GM15510 (cell line): Measurements from ENCODE around the gene TMF1.
A peak's percentile ranks its signal among the peaks of the same experiment; 100 is the strongest.

Source experiments
- POLR2A ChIP-seq: IDR thresholded peaks from 3 replicates; pipeline ENCODE4 v1.6.1; 2011; ENCODE audit warnings: borderline replicate concordance; ENCODE audit not compliant: insufficient read length; ENCODE audit errors: extremely low read depth

The TMF1 gene

GRCh38 chr3:69084326-69085167 is 32.4 kb upstream of the TMF1 start, which contains the start of gene ARL6IP5:
TSS of gene ARL6IP5 (plus strand) at chr3:69084937. CDS start at chr3:69085048, 111 bp downstream.
- peak; percentile 52 for TF ChIP-seq POLR2A

DNA sequence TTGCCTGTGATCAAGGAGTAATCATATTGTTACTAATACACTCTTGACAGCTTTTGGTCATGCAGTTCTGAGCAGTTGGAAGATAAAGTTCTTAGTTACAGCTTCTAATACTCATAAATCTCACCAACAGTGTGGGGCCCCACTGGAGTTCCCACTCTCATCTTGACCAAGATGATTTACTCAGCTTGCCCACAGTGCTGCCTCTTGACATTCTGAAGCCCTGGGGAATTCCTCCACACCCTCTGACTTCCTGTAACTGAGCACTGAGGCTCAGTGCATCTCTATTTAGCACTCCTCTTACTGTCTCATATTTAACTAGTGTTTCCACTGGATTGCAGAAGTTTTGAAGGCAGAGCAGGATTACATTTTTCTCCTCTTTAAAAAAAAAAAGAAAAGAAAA is 30.7 kb upstream of the TMF1 start:
- peak; percentile 28 for TF ChIP-seq POLR2A

DNA sequence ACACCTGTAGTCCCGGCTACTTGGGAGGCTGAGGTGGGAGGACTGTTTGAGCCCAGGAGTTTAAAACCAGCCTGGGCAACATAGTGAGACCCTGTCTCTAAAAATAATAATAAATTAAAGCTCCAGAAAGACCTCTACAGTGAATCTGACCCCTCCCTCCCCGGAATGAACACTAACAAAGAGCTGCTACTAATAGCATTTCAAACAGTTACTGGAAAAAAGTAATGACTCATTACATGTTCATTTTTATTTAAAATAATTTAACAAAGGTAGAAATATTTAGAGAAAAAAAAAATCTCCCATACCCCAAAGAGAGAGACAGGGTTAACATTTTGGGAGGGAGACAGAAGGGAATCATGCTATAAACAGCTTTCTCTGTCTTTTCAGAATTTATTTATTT is 30.2 kb upstream of the TMF1 start:
- TF ChIP-seq POLR2A = no peak

GRCh38 chr3:69081583-69082262 is 29.6 kb upstream of the TMF1 start:
- TF ChIP-seq POLR2A = no peak

DNA sequence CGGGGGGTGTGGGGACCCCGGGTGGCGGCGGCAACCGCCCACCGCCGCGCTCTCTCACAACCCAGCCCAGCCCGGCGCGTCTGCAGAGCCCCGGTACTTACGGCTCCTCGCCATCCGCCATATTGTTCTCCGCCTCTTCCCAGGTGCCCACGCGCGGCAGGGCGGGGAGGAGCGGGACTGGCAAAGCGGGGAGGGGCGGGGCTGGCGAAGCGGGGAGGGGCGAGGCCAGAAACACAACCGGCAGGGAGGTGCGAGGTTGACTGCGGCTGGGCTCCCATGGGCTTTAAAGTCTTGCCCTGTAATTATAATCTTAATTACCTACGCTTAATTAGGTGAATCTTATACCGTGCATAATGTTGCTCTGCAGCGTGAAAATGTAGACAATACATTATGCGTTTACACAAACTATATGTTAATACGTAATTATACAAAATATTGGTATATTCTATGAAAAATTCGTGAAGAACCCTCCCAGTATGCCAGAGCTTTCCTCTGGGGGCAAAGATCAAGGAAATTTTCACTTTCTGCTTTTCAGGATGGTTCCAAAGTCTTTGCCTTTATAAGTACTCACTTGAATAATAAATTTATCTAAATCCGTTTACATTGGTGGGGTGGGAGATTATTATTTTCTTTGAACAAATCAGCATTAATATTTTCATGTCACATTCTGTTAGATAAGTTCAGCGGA is 28.2 kb upstream of the TMF1 start, which contains the start of gene UBA3:
UBA3 (minus strand) TSS at position 133 of the 688 bp plus-strand sequence; CDS start at position 121, 12 bp downstream.
- TF ChIP-seq POLR2A = peak; percentile 91

GRCh38 chr3:69079269-69080159 is 27.4 kb upstream of the TMF1 start:
- no peak for TF ChIP-seq POLR2A

- no peak for TF ChIP-seq POLR2A
Observed at GRCh38 chr3:69072928-69073327, 20.8 kb upstream of the TMF1 start.

- TF ChIP-seq POLR2A = no peak
Observed at GRCh38 chr3:69066121-69066520, 14.0 kb upstream of the TMF1 start.

DNA sequence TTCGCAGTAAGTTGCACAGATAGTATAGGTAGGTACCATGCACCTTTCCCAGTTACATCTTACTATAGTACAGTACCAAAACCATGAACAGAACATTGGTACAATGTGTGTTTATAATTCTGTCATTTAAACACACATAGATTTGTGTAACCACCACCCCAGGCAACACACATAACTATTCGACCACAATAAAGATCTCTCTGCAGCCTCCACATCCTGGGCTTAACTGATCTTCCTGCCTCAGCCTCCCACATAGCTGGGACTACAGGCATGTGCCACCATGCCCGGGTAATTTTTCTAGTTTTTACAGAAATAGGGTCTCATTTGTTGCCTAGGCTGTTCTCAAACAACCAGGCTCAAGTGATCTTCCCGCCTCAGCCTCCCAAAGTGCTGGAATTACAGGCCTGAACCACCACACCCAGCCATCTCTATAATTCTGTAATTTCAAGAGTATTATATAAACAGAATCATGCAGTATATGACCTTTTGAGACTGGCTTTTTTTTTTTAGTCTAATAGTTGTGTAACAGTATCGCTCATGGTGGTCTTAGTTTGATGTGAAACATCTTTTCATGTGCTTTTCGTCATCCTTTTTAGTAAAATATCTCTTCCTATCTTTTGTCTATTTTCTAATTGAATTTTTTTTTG is 13.3 kb upstream of the TMF1 start:
- no peak for TF ChIP-seq POLR2A

DNA sequence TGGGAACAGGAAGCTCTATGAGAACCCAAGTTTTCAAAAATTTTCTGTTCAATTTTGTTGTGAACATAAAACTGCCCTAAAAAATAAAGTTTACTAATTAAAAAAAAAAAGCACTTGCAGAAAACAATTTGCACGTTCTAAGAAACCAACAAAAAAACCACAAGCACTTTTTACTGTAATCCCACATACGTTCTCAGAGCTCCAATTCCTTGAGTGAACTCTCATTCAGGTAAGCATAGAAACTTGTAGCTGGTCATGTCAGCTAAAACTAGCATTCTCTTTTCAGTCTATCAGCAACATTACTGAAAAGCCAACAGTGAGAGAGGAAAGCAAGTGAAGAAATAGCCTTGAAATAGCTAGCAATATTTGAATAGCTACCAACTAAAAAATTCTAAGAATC is 11.5 kb upstream of the TMF1 start:
- no peak for TF ChIP-seq POLR2A

DNA sequence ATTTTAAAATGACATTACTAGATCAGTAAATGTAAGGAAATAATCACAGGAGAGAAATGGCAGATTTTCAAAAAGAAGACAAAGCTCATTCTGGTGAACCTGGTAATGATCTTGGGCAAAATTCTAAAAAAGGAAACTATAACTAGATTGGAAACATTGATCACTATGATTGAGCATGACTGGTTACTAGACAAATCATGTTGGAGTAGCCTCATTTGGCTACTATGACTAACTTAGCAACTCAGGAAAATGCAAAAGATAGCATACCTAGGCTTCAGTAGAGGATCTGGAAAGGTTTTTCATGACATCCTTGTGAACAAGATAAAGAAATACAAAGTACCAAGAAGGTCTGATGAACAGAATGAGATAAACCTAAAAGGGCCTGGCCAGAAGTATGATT is 7.6 kb upstream of the TMF1 start:
- TF ChIP-seq POLR2A = no peak

DNA sequence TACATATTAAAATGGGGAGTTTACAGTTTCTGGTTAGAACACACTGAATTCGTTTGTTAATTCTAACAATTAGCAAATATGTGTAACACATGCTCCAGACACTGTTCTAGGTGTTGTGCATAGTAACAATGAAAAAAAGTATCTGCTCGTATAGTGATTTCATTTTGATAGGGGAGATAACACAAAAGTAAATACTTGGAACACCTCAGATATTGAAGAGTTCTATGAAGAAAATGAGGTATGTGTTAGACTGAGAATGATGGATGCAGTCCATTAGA is 6.8 kb upstream of the TMF1 start:
- no peak for TF ChIP-seq POLR2A

DNA sequence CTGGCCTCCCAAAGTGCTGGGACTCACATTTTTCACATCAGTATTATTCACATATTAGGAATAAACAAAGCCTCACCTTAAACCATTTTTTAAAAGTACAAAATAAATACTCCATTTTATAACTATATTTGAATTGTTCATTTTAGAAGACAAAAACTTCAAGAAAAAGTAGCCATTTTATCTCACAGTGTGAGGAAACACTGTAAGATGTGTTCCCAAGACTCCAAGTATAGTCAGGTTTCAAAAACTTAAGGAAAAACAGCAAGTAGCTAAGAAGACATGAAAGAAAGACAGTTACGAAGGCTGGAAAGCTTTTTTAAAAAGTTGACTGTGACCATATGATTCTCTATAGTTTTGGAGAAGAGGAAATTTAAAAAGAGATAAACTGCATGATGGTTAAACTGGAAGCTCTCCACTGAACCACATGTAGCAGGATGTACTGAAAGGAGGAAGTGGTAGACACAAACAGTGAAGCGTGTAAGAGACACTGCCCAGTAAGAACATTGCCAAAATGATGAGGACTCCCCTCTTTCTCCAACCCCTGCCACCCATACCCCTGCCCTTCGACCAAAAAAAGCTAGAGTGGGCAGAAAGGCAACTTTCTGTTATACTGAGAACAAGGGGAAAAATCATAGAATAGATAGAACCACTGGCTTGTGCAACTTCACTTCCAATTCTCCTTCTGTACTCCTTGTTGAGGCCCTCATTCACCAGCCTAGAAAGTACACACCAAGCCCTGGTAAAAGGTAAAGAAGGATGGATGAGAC is 6.2 kb upstream of the TMF1 start:
- TF ChIP-seq POLR2A = no peak
